ENCODE measurements around the gene TTC9C. TPM values are rescaled to one million over a fixed set of nuclear protein-coding genes. Genes with fewer than 3 reads are reported as not detected.

TTC9C gene
- total and polyA plus RNA-seq, 2 donors from 2014 or later: 24.8 to 39.2 TPM

GRCh38 chr11:62719302-62719978 lies 8.8 kb upstream of the TTC9C start:
- Histone ChIP-seq H3K27ac (ENCODE audit: low read depth in 2 of 2, low read length in 2 of 2) (no peak overlapping the region), H3K9ac (ENCODE audit: low read length in 3 of 3) (no peak overlapping the region), H3K36me3 (ENCODE audit: control insufficient read depth in 2 of 3, insufficient read depth in 3 of 3, low read length in 3 of 3) (peaks cover 31 to 91% (median 63%) of the 10 kb centered on the region in 3 donors), H3K4me1 (ENCODE audit: control insufficient read depth in 2 of 3, insufficient read depth in 2 of 3, low read depth in 1 of 3, low read length in 3 of 3) (peaks cover 0 to 12% (median 0%) of the 10 kb centered on the region in 3 donors), H3K9me3 (ENCODE audit: control insufficient read depth in 2 of 3, insufficient read depth in 1 of 3, low read length in 3 of 3) (no peaks in the 10 kb centered on the region), H3K27me3 (ENCODE audit: control insufficient read depth, insufficient read depth, low read length) (no peaks in the 10 kb centered on the region), H3K4me3 (ENCODE audit: low read length in 3 of 3) (no peak overlapping the region)
- TF ChIP-seq, protein P1, sequence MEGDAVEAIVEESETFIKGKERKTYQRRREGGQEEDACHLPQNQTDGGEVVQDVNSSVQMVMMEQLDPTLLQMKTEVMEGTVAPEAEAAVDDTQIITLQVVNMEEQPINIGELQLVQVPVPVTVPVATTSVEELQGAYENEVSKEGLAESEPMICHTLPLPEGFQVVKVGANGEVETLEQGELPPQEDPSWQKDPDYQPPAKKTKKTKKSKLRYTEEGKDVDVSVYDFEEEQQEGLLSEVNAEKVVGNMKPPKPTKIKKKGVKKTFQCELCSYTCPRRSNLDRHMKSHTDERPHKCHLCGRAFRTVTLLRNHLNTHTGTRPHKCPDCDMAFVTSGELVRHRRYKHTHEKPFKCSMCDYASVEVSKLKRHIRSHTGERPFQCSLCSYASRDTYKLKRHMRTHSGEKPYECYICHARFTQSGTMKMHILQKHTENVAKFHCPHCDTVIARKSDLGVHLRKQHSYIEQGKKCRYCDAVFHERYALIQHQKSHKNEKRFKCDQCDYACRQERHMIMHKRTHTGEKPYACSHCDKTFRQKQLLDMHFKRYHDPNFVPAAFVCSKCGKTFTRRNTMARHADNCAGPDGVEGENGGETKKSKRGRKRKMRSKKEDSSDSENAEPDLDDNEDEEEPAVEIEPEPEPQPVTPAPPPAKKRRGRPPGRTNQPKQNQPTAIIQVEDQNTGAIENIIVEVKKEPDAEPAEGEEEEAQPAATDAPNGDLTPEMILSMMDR (IDR thresholded peaks at IDR 0.05; ENCODE audit: borderline replicate concordance, extremely low read depth, insufficient read depth): no peak
- intact Hi-C loops (cut with DNase I): no loop called here
- FAIRE-seq (no peak), DNase-seq (no peak)

DNA sequence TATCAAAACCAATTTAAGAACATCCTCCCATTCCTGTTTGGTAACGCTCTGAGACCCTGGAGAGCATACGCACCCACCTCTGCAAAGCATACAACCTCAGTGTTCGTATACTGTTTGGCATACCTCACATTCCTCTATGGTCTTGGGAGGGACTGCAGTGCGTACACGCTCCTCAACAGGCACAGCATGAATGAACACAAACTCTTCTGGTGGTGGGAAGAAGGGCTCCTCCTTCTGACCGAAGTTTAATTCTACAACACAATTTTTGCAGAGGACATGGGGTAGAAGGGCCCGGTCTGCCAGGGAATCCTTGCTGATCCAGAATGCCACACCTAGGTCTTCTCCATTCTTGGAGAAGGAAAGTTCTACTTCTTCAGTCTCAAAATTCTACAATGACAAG lies 6.3 kb upstream of the TTC9C start:
- intact Hi-C loops (cut with DNase I): no loop called here
- H3K4me3 ChIP-seq (ENCODE audit: low read length in 3 of 3): no peak overlapping the region
- H3K27me3 ChIP-seq (ENCODE audit: control insufficient read depth, insufficient read depth, low read length): no peaks in the 10 kb centered on the region
- no peak overlapping the region for H3K9ac ChIP-seq (ENCODE audit: low read length in 3 of 3)
- DNase-seq (peak in 3 of 5 donors; percentile 19 to 61 (median 35)), FAIRE-seq (no peak)
- TF ChIP-seq, protein P1 (IDR thresholded peaks at IDR 0.05; ENCODE audit: borderline replicate concordance, extremely low read depth, insufficient read depth): no peak
- no peaks in the 10 kb centered on the region for H3K9me3 ChIP-seq (ENCODE audit: control insufficient read depth in 2 of 3, insufficient read depth in 1 of 3, low read length in 3 of 3)
- H3K4me1 ChIP-seq (ENCODE audit: control insufficient read depth in 2 of 3, insufficient read depth in 2 of 3, low read depth in 1 of 3, low read length in 3 of 3): peaks cover 0 to 13% (median 3%) of the 10 kb centered on the region in 3 donors
- no peak overlapping the region for H3K27ac ChIP-seq (ENCODE audit: low read depth in 2 of 2, low read length in 2 of 2)
- peaks cover 26 to 68% (median 42%) of the 10 kb centered on the region in 3 donors for H3K36me3 ChIP-seq (ENCODE audit: control insufficient read depth in 2 of 3, insufficient read depth in 3 of 3, low read length in 3 of 3)

DNA sequence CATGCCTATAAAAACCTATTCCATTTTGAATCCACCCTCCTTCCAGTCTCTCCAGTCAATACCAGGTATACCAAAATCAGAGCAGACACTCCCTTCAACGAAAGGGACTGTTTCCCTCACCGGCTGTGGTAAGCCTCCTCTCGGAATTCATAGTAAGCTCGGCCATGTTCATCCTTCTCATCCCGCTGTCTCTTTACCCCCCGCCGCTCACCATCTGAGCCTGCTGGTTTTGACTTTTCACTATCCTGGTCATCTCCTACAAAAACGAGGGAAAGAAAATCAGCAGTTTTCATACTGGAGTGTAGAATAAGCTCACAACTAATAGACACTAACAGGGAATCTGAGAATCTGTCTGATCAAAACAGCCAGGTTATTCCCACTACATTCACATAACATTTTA lies 4.1 kb upstream of the TTC9C start:
- Histone ChIP-seq H3K9me3 (ENCODE audit: control insufficient read depth in 2 of 3, insufficient read depth in 1 of 3, low read length in 3 of 3) (no peaks in the 10 kb centered on the region), H3K4me1 (ENCODE audit: control insufficient read depth in 2 of 3, insufficient read depth in 2 of 3, low read depth in 1 of 3, low read length in 3 of 3) (peaks cover 0 to 13% (median 3%) of the 10 kb centered on the region in 3 donors), H3K27me3 (ENCODE audit: control insufficient read depth, insufficient read depth, low read length) (no peaks in the 10 kb centered on the region), H3K9ac (ENCODE audit: low read length in 3 of 3) (peak overlapping the region in 1 of 3 donors; percentile 43), H3K36me3 (ENCODE audit: control insufficient read depth in 2 of 3, insufficient read depth in 3 of 3, low read length in 3 of 3) (peaks cover 21 to 47% (median 37%) of the 10 kb centered on the region in 3 donors), H3K27ac (ENCODE audit: low read depth in 2 of 2, low read length in 2 of 2) (no peak overlapping the region), H3K4me3 (ENCODE audit: low read length in 3 of 3) (peak overlapping the region in 2 of 3 donors; percentile 82 to 99)
- intact Hi-C loops (cut with DNase I): no loop called here
- no peak for FAIRE-seq
- TF ChIP-seq, protein P1 (IDR thresholded peaks at IDR 0.05; ENCODE audit: borderline replicate concordance, extremely low read depth, insufficient read depth): no peak
- DNase-seq: no peak

All from kidney (tissue), 14 donors.